ENCODE results near the gene TUBGCP5.

The TUBGCP5 gene

GRCh38 chr15:23003736-23004135, 35.6 kb downstream of the TUBGCP5 start:
- no peak for DNase-seq
- no peak for TF ChIP-seq CTCF (IDR thresholded peaks at IDR 0.05; ENCODE audit: low read depth, low read length)
- Histone ChIP-seq H3K4me3 (ENCODE audit: low read depth, low read length) (no peak overlapping the region), H3K27ac (no peak overlapping the region), H3K9me3 (ENCODE audit: severe bottlenecking) (no peaks in the 10 kb centered on the region), H3K27me3 (ENCODE audit: insufficient read depth, low read depth, severe bottlenecking) (no peaks in the 10 kb centered on the region), H3K36me3 (peaks cover 41% of the 10 kb centered on the region)

GRCh38 chr15:23002920-23003319, 36.4 kb downstream of the TUBGCP5 start:
- TF ChIP-seq CTCF (IDR thresholded peaks at IDR 0.05; ENCODE audit: low read depth, low read length), result no peak
- H3K9me3 ChIP-seq (ENCODE audit: severe bottlenecking), result no peaks in the 10 kb centered on the region
- no peak for DNase-seq
- H3K27ac ChIP-seq, result no peak overlapping the region
- H3K36me3 ChIP-seq, result peaks cover 33% of the 10 kb centered on the region
- no peak overlapping the region for H3K4me3 ChIP-seq (ENCODE audit: low read depth, low read length)
- no peaks in the 10 kb centered on the region for H3K27me3 ChIP-seq (ENCODE audit: insufficient read depth, low read depth, severe bottlenecking)

- DNase-seq, result no peak
- peaks cover 22% of the 10 kb centered on the region for H3K27me3 ChIP-seq (ENCODE audit: insufficient read depth, low read depth, severe bottlenecking)
Measured at GRCh38 chr15:22995795-22996194, 43.6 kb downstream of the TUBGCP5 start.

GRCh38 chr15:22992024-22992326, 47.4 kb downstream of the TUBGCP5 start:
- no peak for TF ChIP-seq CTCF (IDR thresholded peaks at IDR 0.05; ENCODE audit: low read depth, low read length)
- H3K9me3 ChIP-seq (ENCODE audit: severe bottlenecking), result no peaks in the 10 kb centered on the region
- DNase-seq, result no peak
- no peak overlapping the region for H3K27ac ChIP-seq
- peaks cover 52% of the 10 kb centered on the region for H3K27me3 ChIP-seq (ENCODE audit: insufficient read depth, low read depth, severe bottlenecking)
- peaks cover 6% of the 10 kb centered on the region for H3K36me3 ChIP-seq
- H3K4me3 ChIP-seq (ENCODE audit: low read depth, low read length), result no peak overlapping the region

More at GRCh38 chr15:22995795-22996194, 43.6 kb downstream of the TUBGCP5 start:
- no peak overlapping the region for H3K4me3 ChIP-seq (ENCODE audit: low read depth, low read length)
- peaks cover 14% of the 10 kb centered on the region for H3K36me3 ChIP-seq
- no peaks in the 10 kb centered on the region for H3K9me3 ChIP-seq (ENCODE audit: severe bottlenecking)
- no peak overlapping the region for H3K27ac ChIP-seq
- no peak for TF ChIP-seq CTCF (IDR thresholded peaks at IDR 0.05; ENCODE audit: low read depth, low read length)

GRCh38 chr15:22989576-22990477, 49.5 kb downstream of the TUBGCP5 start:
- Histone ChIP-seq H3K36me3 (peaks cover 6% of the 10 kb centered on the region), H3K27ac (no peak overlapping the region), H3K9me3 (ENCODE audit: severe bottlenecking) (no peaks in the 10 kb centered on the region), H3K4me3 (ENCODE audit: low read depth, low read length) (no peak overlapping the region), H3K27me3 (ENCODE audit: insufficient read depth, low read depth, severe bottlenecking) (peaks cover 73% of the 10 kb centered on the region)
- no peak for DNase-seq
- TF ChIP-seq CTCF (IDR thresholded peaks at IDR 0.05; ENCODE audit: low read depth, low read length), result no peak

Data from WERI-Rb-1 (cell line).